ENCODE data around the gene HJURP. TPM values are rescaled to one million over a fixed set of nuclear protein-coding genes. Genes with fewer than 3 reads are reported as not detected.

Gene HJURP
- total RNA-seq, 1 donor from 2014 or later, result 109 TPM

DNA sequence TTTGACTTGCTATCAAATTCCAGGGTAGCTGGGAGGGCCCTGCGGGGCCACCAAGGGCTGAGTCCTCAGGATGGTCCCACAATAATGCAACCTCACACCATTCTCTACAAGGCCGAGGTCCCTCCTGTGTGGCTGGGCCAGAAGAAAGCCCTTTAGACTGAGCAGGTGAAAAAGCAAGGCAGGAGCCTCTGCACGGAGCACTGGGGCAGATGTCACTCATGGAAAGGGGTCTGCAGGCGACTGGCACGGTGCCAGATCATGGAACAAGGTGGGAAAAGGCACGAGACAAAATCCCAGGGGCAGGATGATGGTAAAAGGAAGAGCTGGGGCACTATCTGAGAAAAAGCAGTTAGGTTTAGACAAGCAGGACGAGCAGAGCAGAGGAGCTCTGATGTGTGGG, 16.1 kb downstream of the HJURP start:
- no peak overlapping the region for H3K27ac ChIP-seq
- no peaks in the 10 kb centered on the region for H3K9me3 ChIP-seq (ENCODE audit: low read depth)
- no peak overlapping the region for H3K4me3 ChIP-seq
- Mint-ChIP-seq H3K4me3 (no peak overlapping the region), H3K9me3 (no peaks in the 10 kb centered on the region), H3K36me3 (peaks cover 68% of the 10 kb centered on the region), H3K27me3 (ENCODE audit: insufficient read depth, low read depth) (no peaks in the 10 kb centered on the region), H3K27ac (no peak overlapping the region), H3K4me1 (peaks cover 7% of the 10 kb centered on the region)
- peaks cover 20% of the 10 kb centered on the region for H3K36me3 ChIP-seq
- peaks cover 83% of the 10 kb centered on the region for H4K20me1 ChIP-seq (ENCODE audit: low read depth)
- peaks cover 13% of the 10 kb centered on the region for H3F3A ChIP-seq (ENCODE audit: low read depth)
- no peak overlapping the region for H2AFZ ChIP-seq (replicated peaks)
- H3K79me2 ChIP-seq (ENCODE audit: low read depth), result peaks cover 84% of the 10 kb centered on the region
- TF ChIP-seq EZH2phosphoT487 (IDR thresholded peaks at IDR 0.05) (no peak), EZH2 (IDR thresholded peaks at IDR 0.05) (no peak)
- TF ChIP-seq, protein P1, sequence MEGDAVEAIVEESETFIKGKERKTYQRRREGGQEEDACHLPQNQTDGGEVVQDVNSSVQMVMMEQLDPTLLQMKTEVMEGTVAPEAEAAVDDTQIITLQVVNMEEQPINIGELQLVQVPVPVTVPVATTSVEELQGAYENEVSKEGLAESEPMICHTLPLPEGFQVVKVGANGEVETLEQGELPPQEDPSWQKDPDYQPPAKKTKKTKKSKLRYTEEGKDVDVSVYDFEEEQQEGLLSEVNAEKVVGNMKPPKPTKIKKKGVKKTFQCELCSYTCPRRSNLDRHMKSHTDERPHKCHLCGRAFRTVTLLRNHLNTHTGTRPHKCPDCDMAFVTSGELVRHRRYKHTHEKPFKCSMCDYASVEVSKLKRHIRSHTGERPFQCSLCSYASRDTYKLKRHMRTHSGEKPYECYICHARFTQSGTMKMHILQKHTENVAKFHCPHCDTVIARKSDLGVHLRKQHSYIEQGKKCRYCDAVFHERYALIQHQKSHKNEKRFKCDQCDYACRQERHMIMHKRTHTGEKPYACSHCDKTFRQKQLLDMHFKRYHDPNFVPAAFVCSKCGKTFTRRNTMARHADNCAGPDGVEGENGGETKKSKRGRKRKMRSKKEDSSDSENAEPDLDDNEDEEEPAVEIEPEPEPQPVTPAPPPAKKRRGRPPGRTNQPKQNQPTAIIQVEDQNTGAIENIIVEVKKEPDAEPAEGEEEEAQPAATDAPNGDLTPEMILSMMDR (IDR thresholded peaks at IDR 0.05), result no peak
- H3K9ac ChIP-seq, result no peak overlapping the region
- peaks cover 1% of the 10 kb centered on the region for H3K4me1 ChIP-seq
- no peak overlapping the region for H3K4me2 ChIP-seq
- no peaks in the 10 kb centered on the region for H3K27me3 ChIP-seq
- DNase-seq (ENCODE audit: low spot score), result no peak

DNA sequence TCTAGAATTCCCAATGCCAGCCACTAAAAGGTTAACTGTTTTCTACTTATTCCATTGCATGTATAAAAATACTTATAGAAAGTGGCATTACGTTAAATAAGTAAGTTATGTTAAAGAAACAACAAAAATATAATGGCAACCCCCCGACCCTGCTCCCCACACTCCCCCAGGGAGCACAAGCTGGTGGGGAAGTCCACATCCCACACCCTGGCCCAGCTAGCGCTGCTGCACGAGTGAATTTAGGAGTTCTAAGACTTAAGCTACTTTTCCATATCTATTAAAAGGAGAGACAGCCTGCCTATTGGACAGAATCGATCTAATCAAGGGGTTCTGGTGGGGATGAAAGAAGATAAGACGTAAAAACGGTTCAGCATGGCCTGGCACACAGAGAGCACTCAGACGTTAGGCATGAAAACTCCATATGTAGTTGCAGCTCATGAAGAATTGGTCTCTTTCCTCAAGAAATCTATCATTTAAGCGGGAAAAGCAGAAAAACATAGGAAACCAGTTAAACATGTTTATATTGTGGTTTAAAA, 16.6 kb downstream of the HJURP start:
- H2AFZ ChIP-seq (replicated peaks), result no peak overlapping the region
- H3K4me1 ChIP-seq, result peaks cover 6% of the 10 kb centered on the region
- H3K4me3 Mint-ChIP-seq, result no peak overlapping the region

DNA sequence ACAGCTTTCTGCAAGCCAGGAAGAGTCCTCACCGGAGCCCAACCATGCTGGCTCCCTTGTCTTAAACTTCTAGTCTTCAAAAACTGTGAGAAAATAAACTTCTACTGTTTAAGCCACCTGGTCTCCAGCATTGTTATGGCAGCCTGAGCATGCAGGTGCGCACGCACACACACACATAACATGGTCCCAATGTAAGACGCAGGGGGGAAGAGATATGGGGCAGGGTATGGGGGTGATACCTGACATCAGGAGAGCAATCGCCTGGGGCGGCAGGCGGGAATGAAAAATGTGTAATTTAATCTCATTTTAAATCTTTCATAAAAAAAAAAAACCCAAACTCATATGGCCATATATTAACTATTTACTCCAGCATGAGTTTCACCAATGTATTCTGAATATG, 18.0 kb downstream of the HJURP start:
- Mint-ChIP-seq H3K4me1 (peaks cover 19% of the 10 kb centered on the region), H3K9me3 (no peaks in the 10 kb centered on the region), H3K36me3 (peaks cover 54% of the 10 kb centered on the region), H3K4me3 (no peak overlapping the region), H3K27ac (no peak overlapping the region), H3K27me3 (ENCODE audit: insufficient read depth, low read depth) (no peaks in the 10 kb centered on the region)
- Histone ChIP-seq H3K4me2 (no peak overlapping the region), H3K79me2 (ENCODE audit: low read depth) (peaks cover 65% of the 10 kb centered on the region), H3K27me3 (no peaks in the 10 kb centered on the region), H3K4me1 (peaks cover 10% of the 10 kb centered on the region), H3K9ac (no peak overlapping the region), H4K20me1 (ENCODE audit: low read depth) (peaks cover 74% of the 10 kb centered on the region), H3K36me3 (peaks cover 19% of the 10 kb centered on the region), H3K9me3 (ENCODE audit: low read depth) (no peaks in the 10 kb centered on the region), H3F3A (ENCODE audit: low read depth) (peaks cover 23% of the 10 kb centered on the region), H3K4me3 (no peak overlapping the region), H2AFZ (replicated peaks) (no peak overlapping the region), H3K27ac (no peak overlapping the region)
- TF ChIP-seq EZH2 (IDR thresholded peaks at IDR 0.05), result no peak
- TF ChIP-seq EZH2phosphoT487 (IDR thresholded peaks at IDR 0.05), result no peak
- TF ChIP-seq, protein P1 (IDR thresholded peaks at IDR 0.05), result no peak
- no peak for DNase-seq (ENCODE audit: low spot score)

More for the DNA sequence above, 16.6 kb downstream of the HJURP start:
- Histone ChIP-seq H3K4me3 (no peak overlapping the region), H3K27me3 (no peaks in the 10 kb centered on the region), H3F3A (ENCODE audit: low read depth) (peaks cover 18% of the 10 kb centered on the region), H3K79me2 (ENCODE audit: low read depth) (peaks cover 79% of the 10 kb centered on the region), H3K4me2 (no peak overlapping the region), H4K20me1 (ENCODE audit: low read depth) (peaks cover 83% of the 10 kb centered on the region), H3K27ac (no peak overlapping the region), H3K9me3 (ENCODE audit: low read depth) (no peaks in the 10 kb centered on the region), H3K36me3 (peaks cover 20% of the 10 kb centered on the region), H3K9ac (no peak overlapping the region)
- DNase-seq (ENCODE audit: low spot score), result no peak
- Mint-ChIP-seq H3K36me3 (peaks cover 65% of the 10 kb centered on the region), H3K4me1 (peaks cover 12% of the 10 kb centered on the region), H3K27ac (no peak overlapping the region), H3K27me3 (ENCODE audit: insufficient read depth, low read depth) (no peaks in the 10 kb centered on the region), H3K9me3 (no peaks in the 10 kb centered on the region)
- TF ChIP-seq, protein P1 (IDR thresholded peaks at IDR 0.05), result no peak
- TF ChIP-seq EZH2 (IDR thresholded peaks at IDR 0.05) (no peak), EZH2phosphoT487 (IDR thresholded peaks at IDR 0.05) (no peak)

Measured in neural progenitor cell (in vitro differentiated cells).